ENCODE data around the gene COQ9. TPM values are rescaled to one million over a fixed set of nuclear protein-coding genes. Genes with fewer than 3 reads are reported as not detected.

COQ9 gene
- total RNA-seq, 1 donor = 40.0 TPM

DNA sequence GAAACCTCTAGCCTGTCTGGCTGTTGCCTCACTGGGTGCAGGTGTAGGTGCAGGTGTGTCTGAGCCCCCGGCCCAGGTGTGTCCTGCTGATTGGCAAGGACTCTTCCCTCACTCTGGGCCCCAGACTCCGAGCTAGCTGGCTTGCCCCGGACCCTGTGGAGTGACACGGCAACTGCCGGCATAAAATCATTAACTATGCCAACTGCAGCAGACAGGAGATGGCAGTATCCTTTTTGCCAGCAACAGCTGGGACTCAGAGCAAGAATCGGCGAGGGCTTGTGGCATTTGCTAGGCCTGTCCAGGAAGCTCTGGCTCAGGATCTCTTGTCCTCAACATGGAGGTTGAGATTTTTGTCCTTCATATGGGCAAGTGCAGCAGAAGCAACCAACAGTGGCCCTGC, 20.9 kb upstream of the COQ9 start:
- TF ChIP-seq, protein P1, sequence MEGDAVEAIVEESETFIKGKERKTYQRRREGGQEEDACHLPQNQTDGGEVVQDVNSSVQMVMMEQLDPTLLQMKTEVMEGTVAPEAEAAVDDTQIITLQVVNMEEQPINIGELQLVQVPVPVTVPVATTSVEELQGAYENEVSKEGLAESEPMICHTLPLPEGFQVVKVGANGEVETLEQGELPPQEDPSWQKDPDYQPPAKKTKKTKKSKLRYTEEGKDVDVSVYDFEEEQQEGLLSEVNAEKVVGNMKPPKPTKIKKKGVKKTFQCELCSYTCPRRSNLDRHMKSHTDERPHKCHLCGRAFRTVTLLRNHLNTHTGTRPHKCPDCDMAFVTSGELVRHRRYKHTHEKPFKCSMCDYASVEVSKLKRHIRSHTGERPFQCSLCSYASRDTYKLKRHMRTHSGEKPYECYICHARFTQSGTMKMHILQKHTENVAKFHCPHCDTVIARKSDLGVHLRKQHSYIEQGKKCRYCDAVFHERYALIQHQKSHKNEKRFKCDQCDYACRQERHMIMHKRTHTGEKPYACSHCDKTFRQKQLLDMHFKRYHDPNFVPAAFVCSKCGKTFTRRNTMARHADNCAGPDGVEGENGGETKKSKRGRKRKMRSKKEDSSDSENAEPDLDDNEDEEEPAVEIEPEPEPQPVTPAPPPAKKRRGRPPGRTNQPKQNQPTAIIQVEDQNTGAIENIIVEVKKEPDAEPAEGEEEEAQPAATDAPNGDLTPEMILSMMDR (IDR thresholded peaks at IDR 0.05; ENCODE audit: insufficient read depth, low read length) = no peak
- DNase-seq (ENCODE audit: low read depth) = no peak
- no peak overlapping the region for H3K4me3 ChIP-seq (ENCODE audit: low read depth, low read length)

DNA sequence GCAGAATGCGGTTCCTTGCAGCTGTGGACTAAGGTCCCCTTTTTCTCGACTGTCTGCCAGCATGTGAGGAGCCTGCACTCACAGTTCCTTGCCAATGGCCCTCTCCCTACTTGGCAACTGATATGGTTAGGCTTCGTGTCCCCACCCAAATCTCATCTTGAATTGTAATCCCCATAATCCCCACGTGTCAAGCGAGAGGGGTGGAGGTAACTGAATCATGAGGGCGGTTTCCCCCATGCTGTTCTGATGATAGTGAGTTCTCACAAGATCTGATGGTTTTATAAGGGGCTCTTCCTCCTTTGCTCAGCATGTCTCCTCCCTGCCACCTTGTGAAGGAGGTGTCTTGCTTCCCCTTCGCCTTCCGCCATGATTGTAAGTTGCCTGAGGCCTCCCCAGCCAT, 20.0 kb upstream of the COQ9 start:
- no peak overlapping the region for H3K4me3 ChIP-seq (ENCODE audit: low read depth, low read length)
- DNase-seq (ENCODE audit: low read depth) = no peak
- TF ChIP-seq, protein P1 (IDR thresholded peaks at IDR 0.05; ENCODE audit: insufficient read depth, low read length) = no peak

DNA sequence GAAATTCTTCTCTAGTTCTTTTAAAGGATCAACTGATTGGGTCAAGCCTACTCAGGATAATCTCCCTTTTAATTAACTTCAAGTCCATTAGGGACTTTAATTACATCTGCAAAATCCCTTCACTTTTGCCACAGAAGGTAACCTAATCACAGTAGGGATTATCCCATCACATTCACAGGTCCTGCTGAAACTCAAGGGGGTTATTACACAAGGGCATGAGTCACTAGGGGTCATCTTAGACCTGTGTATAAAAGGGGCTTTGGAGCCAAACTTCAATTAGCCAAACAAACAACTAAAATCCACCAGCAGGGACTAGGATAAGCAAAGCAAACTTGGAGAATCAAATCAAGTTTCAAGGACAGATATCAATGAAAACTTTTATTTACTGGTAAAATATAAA, 19.5 kb upstream of the COQ9 start:
- H3K4me3 ChIP-seq (ENCODE audit: low read depth, low read length) = no peak overlapping the region
- TF ChIP-seq, protein P1 (IDR thresholded peaks at IDR 0.05; ENCODE audit: insufficient read depth, low read length) = no peak
- no peak for DNase-seq (ENCODE audit: low read depth)

DNA sequence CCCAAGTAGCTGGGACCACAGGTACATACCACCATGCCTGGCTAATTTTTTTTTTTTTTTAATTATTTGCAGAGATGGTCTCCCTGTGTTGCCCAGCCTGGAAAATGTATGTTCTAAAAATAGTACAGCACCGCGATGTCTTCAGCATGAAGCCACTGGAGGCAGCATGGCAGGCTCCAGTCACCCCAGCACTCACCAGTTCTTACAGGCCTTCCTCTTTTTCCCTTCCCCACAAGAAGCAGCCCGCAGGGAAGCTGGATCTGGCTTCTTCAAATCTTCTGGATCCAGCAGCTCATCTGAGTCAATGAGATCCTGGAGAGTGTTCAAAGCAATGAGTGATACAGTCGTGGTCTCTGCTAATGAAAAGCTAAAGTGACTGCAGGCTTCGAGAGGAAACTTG, 16.3 kb upstream of the COQ9 start:
- TF ChIP-seq, protein P1 (IDR thresholded peaks at IDR 0.05; ENCODE audit: insufficient read depth, low read length) = no peak
- H3K4me3 ChIP-seq (ENCODE audit: low read depth, low read length) = no peak overlapping the region
- no peak for DNase-seq (ENCODE audit: low read depth)

DNA sequence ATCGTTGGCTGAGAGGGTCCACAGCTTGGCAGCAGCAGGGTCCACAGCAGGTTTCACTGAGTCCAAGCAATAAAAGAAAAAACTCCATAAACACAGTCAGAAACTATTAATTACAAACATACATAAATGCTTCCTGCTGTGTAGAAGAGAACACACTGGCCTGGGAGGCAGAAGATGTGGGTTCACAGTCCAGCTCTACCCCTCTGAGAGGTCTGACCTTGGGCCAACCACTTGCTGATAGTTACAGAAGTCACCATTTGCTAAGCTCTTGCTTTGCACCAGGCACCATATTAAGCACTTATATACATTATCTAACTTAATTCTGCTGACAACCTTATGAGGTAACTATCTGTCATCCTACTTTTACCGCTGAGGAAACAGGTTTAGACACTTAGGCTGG, 14.8 kb upstream of the COQ9 start:
- TF ChIP-seq, protein P1 (IDR thresholded peaks at IDR 0.05; ENCODE audit: insufficient read depth, low read length) = no peak
- no peak overlapping the region for H3K4me3 ChIP-seq (ENCODE audit: low read depth, low read length)
- no peak for DNase-seq (ENCODE audit: low read depth)

DNA sequence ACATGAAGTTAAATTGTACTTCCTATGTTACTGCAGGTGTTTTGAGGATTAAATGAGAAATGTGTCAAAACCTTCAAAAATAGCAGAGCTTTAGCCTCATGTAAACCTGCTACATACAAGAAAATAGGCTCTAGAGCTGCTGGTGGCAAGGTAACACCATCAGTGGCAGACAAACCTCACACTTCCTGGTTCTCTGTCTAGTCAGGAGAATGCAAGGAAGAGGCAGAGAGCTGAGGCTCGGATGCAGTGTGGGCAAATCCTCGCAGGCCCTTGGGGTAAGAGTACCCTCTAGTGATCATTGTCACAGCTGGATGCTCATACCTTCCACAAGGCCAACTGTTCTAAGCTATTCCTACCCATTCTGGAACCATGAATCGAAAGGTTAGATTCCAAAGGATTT, 14.3 kb upstream of the COQ9 start:
- H3K4me3 ChIP-seq (ENCODE audit: low read depth, low read length) = no peak overlapping the region
- no peak for DNase-seq (ENCODE audit: low read depth)
- TF ChIP-seq, protein P1 (IDR thresholded peaks at IDR 0.05; ENCODE audit: insufficient read depth, low read length) = no peak

DNA sequence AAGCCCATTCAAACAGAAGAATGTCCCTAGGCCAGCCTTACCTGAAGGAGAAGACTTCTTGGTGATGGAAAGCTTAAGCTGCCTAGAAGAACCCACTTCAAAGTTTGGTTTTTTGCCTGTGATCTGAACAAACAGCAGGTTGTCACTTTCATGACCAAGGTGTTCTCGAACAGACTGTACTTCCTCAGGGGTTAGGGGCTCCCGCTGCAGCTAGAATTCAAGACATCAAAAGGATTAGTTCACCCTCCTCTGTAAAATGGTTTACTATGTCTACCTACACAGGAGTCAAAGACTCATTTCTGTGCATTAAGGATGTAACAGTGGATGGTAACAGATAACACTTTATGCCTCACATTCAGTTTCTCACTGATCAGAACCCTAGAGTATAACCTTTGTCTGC, 13.3 kb upstream of the COQ9 start:
- TF ChIP-seq, protein P1 (IDR thresholded peaks at IDR 0.05; ENCODE audit: insufficient read depth, low read length) = no peak
- no peak for DNase-seq (ENCODE audit: low read depth)
- no peak overlapping the region for H3K4me3 ChIP-seq (ENCODE audit: low read depth, low read length)
